HG02678 (cell line): ENCODE measurements around the gene CLK3.
"Not testable (repeated sequence)": the region's sequence is repeated elsewhere in the genome, so short reads cannot be mapped to it uniquely, and the experiment has no call there.

Experiments used
- ATAC-seq: cut with Tn5 transposase; IDR thresholded peaks from one replicate; pipeline ENCODE4 v1.9.1; 2021; ENCODE audit warnings: mild to moderate bottlenecking, moderate library complexity; ENCODE audit not compliant: unreplicated experiment

The CLK3 gene

GRCh38 chr15:74641151-74641550 is 25.5 kb downstream of the CLK3 start:
- no peak for ATAC-seq

DNA sequence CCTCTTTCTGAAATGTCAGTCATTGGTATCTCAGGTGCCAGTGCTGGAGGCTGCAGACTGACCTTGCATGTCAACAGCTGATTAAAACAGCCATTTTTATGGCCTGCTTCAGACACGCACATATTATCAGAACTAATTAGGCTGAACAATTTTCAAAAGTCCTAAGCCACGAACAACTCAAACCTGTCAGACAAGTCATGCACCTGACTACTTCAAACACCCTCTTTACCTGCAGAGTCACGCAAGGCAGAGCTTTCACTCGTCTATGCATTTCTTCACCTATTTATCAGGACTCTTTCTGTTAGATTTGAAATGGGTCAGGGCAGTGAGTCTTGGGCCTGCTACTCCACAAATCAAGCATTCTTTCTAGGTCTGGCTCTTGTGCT is 26.7 kb downstream of the CLK3 start:
- ATAC-seq = no peak

DNA sequence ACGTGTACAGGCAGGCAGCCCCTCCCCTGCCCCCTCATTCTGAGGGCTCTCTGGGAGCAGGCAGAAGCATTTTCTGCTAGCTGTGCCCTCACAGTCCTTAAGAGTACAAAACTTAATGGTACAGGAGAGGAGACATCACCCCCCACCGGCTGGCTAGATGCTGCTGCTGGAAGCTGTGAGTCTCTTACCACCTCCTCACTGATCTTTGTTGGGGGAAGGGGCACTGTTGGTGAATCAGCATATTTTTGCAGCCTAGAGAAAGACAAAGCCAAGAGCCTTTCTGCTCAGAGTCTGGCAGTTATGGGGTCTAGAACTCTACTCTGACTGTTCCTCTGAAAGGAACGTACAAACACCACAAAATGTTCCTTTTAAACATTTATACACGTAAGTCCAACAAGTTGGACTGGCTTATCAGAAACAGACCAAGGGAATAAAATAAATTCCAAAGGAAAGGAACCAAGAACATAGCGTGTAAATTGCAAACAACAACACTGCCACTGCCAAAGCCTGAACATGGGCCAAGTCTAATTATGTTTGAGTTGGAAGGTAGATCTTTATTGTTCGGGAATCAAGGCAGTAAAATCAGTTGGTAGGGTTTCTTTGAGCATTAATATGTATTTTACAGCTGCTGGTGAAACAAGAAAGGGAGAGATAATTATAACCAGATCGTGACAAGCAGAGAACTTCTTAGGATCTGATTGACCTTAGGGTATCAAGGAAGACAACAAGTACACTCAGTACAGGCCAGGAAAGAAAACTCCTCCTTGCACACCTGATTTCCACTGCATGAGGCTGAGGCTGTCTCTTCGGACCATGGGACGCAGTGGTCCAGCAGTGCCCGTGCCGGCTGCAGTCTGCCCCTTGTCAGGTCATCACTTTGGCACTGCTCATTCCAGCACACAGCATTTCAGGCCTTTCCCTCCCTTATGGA is 27.4 kb downstream of the CLK3 start:
- ATAC-seq = no peak

- ATAC-seq = no peak
These were observed 28.1 kb downstream of the CLK3 start for GRCh38 chr15:74643665-74644204.

- ATAC-seq = no peak
These were observed 30.8 kb downstream of the CLK3 start for GRCh38 chr15:74646480-74646879.

DNA sequence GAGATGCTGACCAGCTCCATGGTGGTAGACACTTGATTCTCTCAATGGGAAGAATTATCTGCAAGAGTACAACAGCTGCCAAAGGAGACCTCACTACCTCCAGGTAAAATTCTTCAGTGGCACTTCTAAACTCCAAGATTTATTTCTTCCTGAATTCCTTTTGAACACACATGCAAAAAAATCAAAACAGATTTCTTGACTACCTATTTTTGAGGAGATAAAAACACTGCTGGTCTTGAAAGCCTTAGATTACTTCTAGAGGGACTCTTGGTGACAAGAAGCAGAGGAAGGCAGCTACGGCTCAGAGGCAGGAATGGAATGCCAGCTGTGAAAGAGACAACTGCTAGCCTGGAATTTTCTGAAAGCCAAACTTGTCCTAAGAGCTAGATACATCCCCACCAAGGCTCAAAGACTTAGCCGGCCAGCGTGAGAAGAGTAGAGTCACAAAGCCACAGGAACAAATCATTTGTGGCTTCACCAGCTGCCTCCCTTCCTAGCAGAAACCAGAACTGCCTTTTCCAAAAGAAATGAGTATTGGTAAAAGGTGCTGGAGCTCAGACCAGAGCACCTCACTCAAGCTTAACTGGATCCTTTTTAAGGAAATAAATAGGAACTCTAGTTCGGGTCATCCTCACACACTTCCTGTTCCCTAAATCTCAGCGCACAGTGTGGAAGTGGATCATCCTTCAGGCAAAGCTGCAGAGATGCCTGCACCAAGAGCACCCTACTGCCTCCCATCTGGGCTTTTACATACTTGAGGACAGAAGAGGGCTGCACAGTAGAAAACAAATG is 32.6 kb downstream of the CLK3 start:
- ATAC-seq = no peak

DNA sequence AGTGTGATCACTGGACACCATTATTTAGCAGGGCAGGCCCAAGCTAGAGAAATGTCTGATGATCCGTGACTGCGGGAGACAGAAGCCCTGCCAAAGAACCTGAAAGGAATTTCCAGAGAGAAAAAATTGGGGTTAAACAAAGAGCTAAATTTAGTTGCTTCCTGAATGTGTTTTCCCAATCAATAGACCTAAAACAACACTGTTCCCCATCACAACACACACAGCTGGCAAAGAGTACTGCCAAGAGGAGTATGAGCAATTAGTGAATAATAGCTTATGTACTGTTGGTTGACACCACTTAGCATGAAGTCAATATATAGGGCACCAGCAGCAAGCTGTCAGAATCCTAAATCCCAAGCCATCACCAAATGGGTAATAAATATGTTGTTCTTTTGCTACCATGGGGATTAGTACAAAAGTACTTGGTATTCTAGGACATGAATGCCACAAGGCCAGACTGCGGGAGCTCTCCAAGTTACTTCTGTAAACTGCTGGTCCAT is 35.7 kb downstream of the CLK3 start:
- ATAC-seq = no peak

- no peak for ATAC-seq
These were observed 37.9 kb downstream of the CLK3 start for GRCh38 chr15:74653426-74654102.

GRCh38 chr15:74655424-74655823 is 39.8 kb downstream of the CLK3 start:
- ATAC-seq = no peak

DNA sequence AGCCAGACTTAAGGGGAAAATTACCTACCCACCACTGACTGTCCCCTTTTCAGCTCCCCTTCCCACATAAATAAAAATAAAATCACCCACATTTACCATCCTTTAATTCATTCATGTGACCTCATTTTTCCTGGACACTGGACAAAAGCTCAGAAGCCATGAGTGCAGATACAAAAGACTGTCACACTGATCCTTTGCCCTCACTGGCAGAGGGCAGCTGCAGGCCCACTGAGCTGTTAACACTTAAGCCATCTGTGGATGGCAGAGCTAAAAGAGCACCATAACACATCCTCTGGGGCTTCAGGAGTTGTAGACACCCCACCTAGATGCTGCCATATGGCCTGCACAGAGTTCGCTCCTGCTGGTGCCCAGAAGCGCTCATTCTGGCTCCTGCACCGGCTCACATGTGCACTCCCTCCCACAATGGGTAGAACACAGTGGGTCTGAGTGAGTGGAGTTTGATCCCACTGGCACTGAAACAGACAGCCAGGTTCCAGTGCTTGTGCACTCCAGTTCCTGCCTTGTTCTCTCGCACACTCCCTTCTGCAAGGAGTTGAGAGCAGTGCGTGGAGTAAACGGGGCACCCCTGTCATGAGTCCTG is 41.4 kb downstream of the CLK3 start:
- no peak for ATAC-seq

GRCh38 chr15:74657846-74658245 is 42.2 kb downstream of the CLK3 start:
- ATAC-seq = no peak

- not testable (repeated sequence) for ATAC-seq
These were observed 45.6 kb downstream of the CLK3 start for GRCh38 chr15:74661280-74661679.

DNA sequence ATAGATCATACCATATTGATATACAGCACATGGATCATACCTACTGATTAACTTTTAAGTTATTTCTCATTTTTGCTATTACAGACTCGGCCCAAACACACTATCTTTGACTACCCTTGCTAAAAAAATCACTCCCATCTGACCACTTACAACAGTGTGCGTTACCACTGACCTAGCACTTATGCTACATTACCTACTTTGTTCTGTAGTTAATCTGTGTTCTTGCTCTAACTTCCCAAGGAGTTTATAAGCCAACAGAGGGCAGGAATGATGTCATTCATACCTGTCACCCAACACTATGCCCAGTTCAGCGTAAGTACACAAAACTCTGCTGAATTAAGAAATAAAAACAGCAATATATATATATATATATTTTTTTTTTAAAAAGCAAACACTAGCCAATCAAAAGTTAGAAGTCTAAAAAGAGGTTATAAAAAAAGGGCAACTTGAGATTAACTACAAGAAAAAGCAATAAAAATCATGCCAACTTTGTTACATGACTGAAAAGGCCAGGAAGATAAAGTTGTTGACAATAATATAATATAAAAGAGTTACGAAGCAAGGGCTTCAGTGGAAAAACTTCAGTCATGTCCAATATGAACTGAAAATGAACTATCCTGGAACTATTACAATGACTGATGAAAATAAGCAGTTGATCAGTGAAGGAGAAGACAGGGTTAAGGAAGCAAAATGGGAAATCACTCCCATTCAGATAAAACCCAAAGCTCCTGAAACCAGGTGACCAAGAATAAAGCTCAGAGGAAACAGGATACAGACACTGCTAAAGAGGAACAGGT is 46.6 kb downstream of the CLK3 start:
- ATAC-seq = no peak

GRCh38 chr15:74663303-74664027 is 47.8 kb downstream of the CLK3 start:
- ATAC-seq = no peak

DNA sequence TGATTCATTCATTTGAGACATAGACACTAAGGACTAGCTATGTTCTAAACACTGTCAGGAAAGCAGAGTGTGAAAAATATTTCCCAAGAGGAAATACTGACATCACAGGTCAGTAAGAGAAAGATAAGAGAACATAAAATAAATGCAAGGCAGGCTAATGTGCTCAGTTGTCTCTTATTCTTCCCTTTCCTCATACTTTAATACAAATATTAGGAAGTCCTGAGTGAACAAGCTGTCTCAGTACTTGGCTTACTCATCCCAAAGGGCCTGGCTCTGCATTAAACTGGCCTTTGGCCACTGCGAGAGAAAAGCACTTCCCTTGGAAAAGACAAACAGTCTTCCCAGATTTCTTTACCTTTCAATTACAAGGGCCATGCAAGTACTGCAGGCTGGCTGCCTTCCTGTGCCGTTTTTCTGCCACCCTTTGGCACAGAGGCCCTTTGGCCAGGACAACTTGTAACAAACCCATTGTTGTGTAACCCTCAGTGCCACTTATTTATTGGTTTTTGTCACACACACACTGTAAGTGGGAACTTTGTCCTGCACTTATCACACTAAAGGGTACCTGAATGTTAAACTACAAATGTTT is 48.5 kb downstream of the CLK3 start:
- ATAC-seq = no peak

DNA sequence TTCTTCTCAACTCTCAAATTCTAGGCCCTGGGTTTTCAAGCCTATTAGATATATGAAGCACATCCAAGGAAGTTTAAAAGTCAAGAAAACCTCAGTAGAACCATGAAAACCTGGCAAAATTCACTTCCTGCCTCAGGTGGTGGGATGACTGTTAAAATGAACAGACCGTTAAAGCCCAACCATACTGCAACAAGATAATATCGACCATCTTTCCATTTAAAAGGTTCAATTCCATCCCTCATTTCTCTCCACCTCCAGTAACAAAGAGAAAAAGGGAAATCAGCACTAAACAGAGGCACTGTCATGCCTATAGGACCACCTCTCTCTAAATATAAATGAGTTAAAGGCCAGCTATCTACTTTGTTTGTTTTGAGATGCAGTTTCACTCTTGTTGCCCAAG is 49.0 kb downstream of the CLK3 start:
- no peak for ATAC-seq

DNA sequence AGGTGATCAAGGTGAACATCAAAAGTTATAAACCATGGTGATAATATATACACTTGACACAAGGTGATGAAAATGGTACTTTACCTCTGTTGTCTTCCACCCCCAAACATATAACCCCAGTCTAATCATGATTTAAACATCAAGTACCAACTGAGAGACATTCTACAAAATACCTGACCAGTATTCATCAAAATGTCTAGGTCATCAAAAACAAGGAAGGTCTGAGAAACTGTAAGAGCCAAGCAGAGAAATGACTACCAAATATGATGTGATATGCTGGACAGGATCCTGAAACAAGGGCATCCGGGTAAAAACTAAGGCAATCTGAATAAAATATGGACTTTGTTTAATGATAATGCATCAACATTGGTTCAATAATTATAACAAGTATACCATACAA is 52.3 kb downstream of the CLK3 start:
- ATAC-seq = no peak

DNA sequence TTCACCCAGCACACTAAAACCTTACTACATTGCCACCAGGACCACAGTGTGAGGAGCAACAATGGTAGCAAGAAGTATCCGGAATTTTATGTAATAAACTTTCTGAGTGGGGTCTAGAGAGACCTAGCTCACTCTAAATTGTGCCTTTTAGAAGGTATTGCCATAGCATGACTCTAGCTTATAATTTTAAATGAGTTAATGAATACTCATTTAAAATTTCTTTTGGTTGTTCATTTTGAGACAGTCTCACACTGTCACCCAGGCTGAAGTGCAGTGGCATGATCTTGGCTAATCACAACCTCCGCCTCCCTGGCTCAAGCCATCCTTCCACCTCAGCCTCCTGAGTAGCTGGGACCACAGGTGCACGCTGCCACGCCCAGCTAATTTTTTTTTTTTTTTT is 54.0 kb downstream of the CLK3 start:
- ATAC-seq = no peak

- no peak for ATAC-seq
These were observed 58.5 kb downstream of the CLK3 start for GRCh38 chr15:74674161-74674560.
